ENCODE measurements around the gene PCBD2. TPM values are rescaled to one million over a fixed set of nuclear protein-coding genes. Genes with fewer than 3 reads are reported as not detected.
A peak's percentile ranks its signal among the peaks of the same experiment; 100 is the strongest.
"Not testable (repeated sequence)": the region's sequence is repeated elsewhere in the genome, so short reads cannot be mapped to it uniquely, and the experiment has no call there.

The PCBD2 gene
- total RNA-seq (1 to 10 TPM; 5.2 to 5.8 TPM), total RNA-seq (3.5 to 36.9 (median 15.0) reads per million in 172 experiments)
- 8.6 TPM for polyA plus RNA-seq (2013, experiment 1 of 2)
- polyA plus RNA-seq (2013, experiment 2 of 2): 8.9 TPM

DNA sequence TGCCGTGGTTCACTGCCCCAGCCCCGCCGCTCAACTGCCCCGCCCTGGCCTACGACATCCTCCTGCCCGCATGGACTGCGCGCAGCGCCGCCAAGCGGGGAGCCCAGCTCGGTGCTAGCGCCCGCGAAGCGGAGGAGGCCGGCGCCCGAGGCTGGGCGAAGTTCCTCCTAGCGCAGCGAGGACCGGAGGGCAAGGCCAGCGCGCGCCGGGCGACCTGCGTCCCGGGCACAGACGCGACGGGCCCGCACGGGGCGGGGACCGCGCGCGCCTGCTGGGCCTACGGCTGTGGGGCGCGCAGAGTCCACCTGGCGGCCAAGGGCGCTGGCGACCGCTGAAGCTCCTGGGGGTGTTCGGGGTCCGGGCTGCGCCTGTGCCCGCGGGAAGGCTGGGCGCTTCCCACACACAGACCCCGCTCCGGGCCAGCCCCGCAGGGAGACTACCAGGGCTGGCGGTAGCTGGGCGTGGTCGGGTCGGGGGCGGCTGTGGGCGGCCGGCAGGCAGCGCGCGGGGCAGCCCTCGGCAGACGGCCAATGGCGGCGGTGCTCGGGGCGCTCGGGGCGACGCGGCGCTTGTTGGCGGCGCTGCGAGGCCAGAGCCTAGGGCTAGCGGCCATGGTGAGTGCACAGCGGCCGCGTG lies at the start of gene PCBD2:
Gene PCBD2, plus strand, starts transcription at position 522 of the 636 bp plus-strand sequence. Its CDS starts 9 bp downstream, at position 531.
- peaks cover 23% of the 10 kb centered on the region for H3K36me3 Mint-ChIP-seq (ENCODE audit: low read depth)
- peak; percentile 83 to 96 (median 90) for DNase-seq
- Histone ChIP-seq H3K36me3 (ENCODE audit: insufficient read depth, low read length) (peaks cover 3% of the 10 kb centered on the region), H3K27me3 (ENCODE audit: control insufficient read depth in 1 of 2, insufficient read depth in 2 of 2, low read length in 2 of 2) (no peaks in the 10 kb centered on the region), H3K4me3 (ENCODE audit: low read length) (peak within 1 kb of the TSS; percentile 87), H3K27ac (ENCODE audit: low read depth in 1 of 2, low read length in 2 of 2) (peak within 1 kb of the TSS; percentile 83 to 85), H3K4me1 (ENCODE audit: insufficient read depth, low read length) (peaks cover 22% of the 10 kb centered on the region), H3K9me3 (ENCODE audit: control insufficient read depth in 1 of 2, insufficient read depth in 1 of 2, low read length in 2 of 2) (no peaks in the 10 kb centered on the region)
- no peaks in the 10 kb centered on the region for H3K27me3 Mint-ChIP-seq
- peak within 1 kb of the TSS; percentile 99 for H3K4me3 Mint-ChIP-seq
- no peaks in the 10 kb centered on the region for H3K9me3 Mint-ChIP-seq
- TF ChIP-seq, protein P1, sequence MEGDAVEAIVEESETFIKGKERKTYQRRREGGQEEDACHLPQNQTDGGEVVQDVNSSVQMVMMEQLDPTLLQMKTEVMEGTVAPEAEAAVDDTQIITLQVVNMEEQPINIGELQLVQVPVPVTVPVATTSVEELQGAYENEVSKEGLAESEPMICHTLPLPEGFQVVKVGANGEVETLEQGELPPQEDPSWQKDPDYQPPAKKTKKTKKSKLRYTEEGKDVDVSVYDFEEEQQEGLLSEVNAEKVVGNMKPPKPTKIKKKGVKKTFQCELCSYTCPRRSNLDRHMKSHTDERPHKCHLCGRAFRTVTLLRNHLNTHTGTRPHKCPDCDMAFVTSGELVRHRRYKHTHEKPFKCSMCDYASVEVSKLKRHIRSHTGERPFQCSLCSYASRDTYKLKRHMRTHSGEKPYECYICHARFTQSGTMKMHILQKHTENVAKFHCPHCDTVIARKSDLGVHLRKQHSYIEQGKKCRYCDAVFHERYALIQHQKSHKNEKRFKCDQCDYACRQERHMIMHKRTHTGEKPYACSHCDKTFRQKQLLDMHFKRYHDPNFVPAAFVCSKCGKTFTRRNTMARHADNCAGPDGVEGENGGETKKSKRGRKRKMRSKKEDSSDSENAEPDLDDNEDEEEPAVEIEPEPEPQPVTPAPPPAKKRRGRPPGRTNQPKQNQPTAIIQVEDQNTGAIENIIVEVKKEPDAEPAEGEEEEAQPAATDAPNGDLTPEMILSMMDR (IDR thresholded peaks at IDR 0.05): peak; percentile 81
- POLR2A ChIA-PET: interaction anchor here (0.6 to 2.8 kb wide), 20 partner anchors 10 to 900 kb away, joined by 3 to 58 read pairs (median 6); partner anchors contain the start of genes C5orf24, CAMLG, DDX46 and JADE2
- H3K4me1 Mint-ChIP-seq (ENCODE audit: low read depth): peaks cover 15% of the 10 kb centered on the region
- intact Hi-C loops (cut with DNase I, micrococcal nuclease): loop anchor here (1.0 to 10.0 kb wide), 10 partner anchors 30 to 940 kb away; partner anchors contain the start of genes CAMLG (in 2 of the 2), TXNDC15 (in 2 of the 2), C5orf15 (in 1 of the 2) and JADE2 (in 1 of the 2)
- peak within 1 kb of the TSS; percentile 95 for H3K27ac Mint-ChIP-seq
- peak; percentile 85 for ATAC-seq (ENCODE audit: poor library complexity)
- CTCF ChIA-PET: interaction anchor here (0.7 to 3.0 kb wide), 29 partner anchors 9 to 318 kb away, joined by 3 to 25 read pairs (median 4); partner anchors contain the start of genes C5orf24, CAMLG, DDX46 and TXNDC15

DNA sequence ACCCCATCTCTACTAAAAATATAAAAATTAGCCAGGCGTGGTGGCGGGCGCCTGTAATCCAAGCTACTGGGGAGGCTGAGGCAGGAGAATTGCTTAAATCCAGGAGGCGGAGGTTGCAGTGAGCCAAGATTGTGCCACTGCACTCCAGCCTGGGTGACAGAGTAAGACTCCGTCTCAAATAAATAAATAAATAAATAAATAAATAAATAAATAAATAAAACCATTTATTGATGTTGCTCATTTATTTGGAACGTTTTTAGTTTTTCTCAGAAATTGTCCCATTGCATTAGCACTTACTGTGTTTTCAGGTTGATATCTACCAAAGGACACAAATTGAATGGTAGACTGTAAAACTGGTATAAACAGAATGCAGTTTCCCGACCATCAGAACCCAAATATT lies 48.5 kb upstream of the PCBD2 start:
- POLR2A ChIA-PET: not testable (repeated sequence)

DNA sequence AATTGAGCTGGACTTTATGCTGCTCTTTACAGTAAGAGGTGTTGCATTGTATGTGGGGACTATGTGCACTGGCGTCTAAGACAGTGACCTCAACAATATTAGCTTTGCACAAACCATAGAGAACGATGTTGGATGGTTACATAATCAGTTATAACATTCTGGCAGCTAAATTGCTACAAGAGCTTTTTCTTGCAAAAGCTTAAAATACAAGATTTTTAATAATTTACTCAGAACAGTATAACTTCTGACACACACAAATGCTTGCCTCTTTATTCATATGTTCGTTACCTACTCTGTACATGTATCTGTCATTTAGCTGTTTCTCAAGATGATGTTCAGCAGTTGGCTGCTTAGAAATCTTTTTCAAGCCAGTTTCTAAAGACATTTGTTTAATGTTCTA lies 47.5 kb upstream of the PCBD2 start:
- intact Hi-C loops (cut with DNase I, micrococcal nuclease): no loop called here
- no peak overlapping the region for H3K27ac Mint-ChIP-seq

More for the DNA sequence above, 48.5 kb upstream of the PCBD2 start:
- Mint-ChIP-seq H3K36me3 (ENCODE audit: low read depth) (peaks cover 62% of the 10 kb centered on the region), H3K4me1 (ENCODE audit: low read depth) (peaks cover 31% of the 10 kb centered on the region)
- H3K36me3 ChIP-seq (ENCODE audit: insufficient read depth, low read length): peaks cover 38% of the 10 kb centered on the region
- H3K4me1 ChIP-seq (ENCODE audit: insufficient read depth, low read length); intact Hi-C loops (cut with DNase I, micrococcal nuclease); H3K27ac Mint-ChIP-seq; DNase-seq; ATAC-seq (ENCODE audit: poor library complexity); H3K4me3 Mint-ChIP-seq; CTCF ChIA-PET; H3K27me3 ChIP-seq (ENCODE audit: control insufficient read depth in 1 of 2, insufficient read depth in 2 of 2, low read length in 2 of 2); H3K27me3 Mint-ChIP-seq; H3K27ac ChIP-seq (ENCODE audit: low read depth in 1 of 2, low read length in 2 of 2); H3K9me3 ChIP-seq (ENCODE audit: control insufficient read depth in 1 of 2, insufficient read depth in 1 of 2, low read length in 2 of 2); H3K4me3 ChIP-seq (ENCODE audit: low read length); H3K9me3 Mint-ChIP-seq: not testable (repeated sequence)

More for the DNA sequence above, 47.5 kb upstream of the PCBD2 start:
- ChIA-PET POLR2A (interaction anchor here (1.0 to 1.6 kb wide), 2 partner anchors 12 to 17 kb away, joined by 3 to 7 read pairs; partner anchors contain the start of genes C5orf24 and TXNDC15), CTCF (interaction anchor here (1.2 kb wide), 1 partner anchor 47 kb away, joined by 4 read pairs; the partner anchor contains the start of gene PCBD2)
- Mint-ChIP-seq H3K27me3 (no peaks in the 10 kb centered on the region), H3K9me3 (no peaks in the 10 kb centered on the region), H3K4me3 (no peak overlapping the region), H3K36me3 (ENCODE audit: low read depth) (peaks cover 55% of the 10 kb centered on the region), H3K4me1 (ENCODE audit: low read depth) (peaks cover 26% of the 10 kb centered on the region)
- TF ChIP-seq, protein P1 (IDR thresholded peaks at IDR 0.05): no peak
- Histone ChIP-seq H3K27me3 (ENCODE audit: control insufficient read depth in 1 of 2, insufficient read depth in 2 of 2, low read length in 2 of 2) (no peaks in the 10 kb centered on the region), H3K4me3 (ENCODE audit: low read length) (no peak overlapping the region), H3K9me3 (ENCODE audit: control insufficient read depth in 1 of 2, insufficient read depth in 1 of 2, low read length in 2 of 2) (no peaks in the 10 kb centered on the region), H3K4me1 (ENCODE audit: insufficient read depth, low read length) (peaks cover 4% of the 10 kb centered on the region), H3K36me3 (ENCODE audit: insufficient read depth, low read length) (peaks cover 36% of the 10 kb centered on the region), H3K27ac (ENCODE audit: low read depth in 1 of 2, low read length in 2 of 2) (no peak overlapping the region)
- DNase-seq (no peak), ATAC-seq (ENCODE audit: poor library complexity) (no peak)
